SK-N-SH treated with all-trans-retinoic acid at 6 μM for 48 hours (cell line): ENCODE data around the gene GPHA2.

Experiments
- ARNTL ChIP-seq: fragments of 450-650 bp; formaldehyde crosslinking; IDR thresholded peaks from 2 replicates; pipeline ENCODE4 v1.5.0; 2020; ENCODE audit warnings: low read depth, mild to moderate bottlenecking, moderate library complexity, borderline replicate concordance
- CREB5 ChIP-seq: fragments of 250-450 bp; sonication (Bioruptor Pico); IDR thresholded peaks from 2 replicates; pipeline ENCODE4 v1.5.1; 2020; ENCODE audit warnings: low read depth, mild to moderate bottlenecking, moderate library complexity
- ISL1 ChIP-seq: fragments of 250-450 bp; sonication (Bioruptor Pico); IDR thresholded peaks from 2 replicates; pipeline ENCODE4 v2.1.2; 2022; ENCODE audit warnings: mild to moderate bottlenecking, moderate library complexity
- RARB ChIP-seq: fragments of 250-450 bp; sonication (Bioruptor Pico); IDR thresholded peaks from 2 replicates; pipeline ENCODE4 v1.8.0; 2021; ENCODE audit warnings: mild to moderate bottlenecking, moderate library complexity
- SNAI2 ChIP-seq: fragments of 250-450 bp; sonication (Bioruptor Pico); IDR thresholded peaks from 2 replicates; pipeline ENCODE4 v1.5.0; 2020; ENCODE audit warnings: mild to moderate bottlenecking, moderate library complexity
- TCF4 ChIP-seq: fragments of 250-450 bp; sonication (Bioruptor Pico); IDR thresholded peaks from 2 replicates; pipeline ENCODE4 v1.8.0; 2021; ENCODE audit warnings: mild to moderate bottlenecking, moderate library complexity, borderline replicate concordance
- ZC3H10 ChIP-seq: fragments of 250-450 bp; sonication (Bioruptor Pico); IDR thresholded peaks from 2 replicates; pipeline ENCODE4 v1.5.1; 2021; ENCODE audit warnings: mild to moderate bottlenecking, moderate library complexity
- ZFP3 ChIP-seq: fragments of 250-450 bp; sonication (Bioruptor Pico); IDR thresholded peaks from 2 replicates; pipeline ENCODE4 v1.5.0; 2020; ENCODE audit warnings: mild to moderate bottlenecking, moderate library complexity
- ZFP30 ChIP-seq: fragments of 450-650 bp; formaldehyde crosslinking; IDR thresholded peaks from 2 replicates; pipeline ENCODE4 v1.5.0; 2022; ENCODE audit warnings: mild to moderate bottlenecking, moderate library complexity
- ZNF8 ChIP-seq: fragments of 450-650 bp; formaldehyde crosslinking; IDR thresholded peaks from 2 replicates; pipeline ENCODE4 v1.5.0; 2020; ENCODE audit warnings: mild to moderate bottlenecking, moderate library complexity
- TF ChIP-seq, protein P1 (sequence below): fragments of 250-450 bp; sonication (Bioruptor Pico); IDR thresholded peaks from 2 replicates; pipeline ENCODE4 v1.8.0; 2020; ENCODE audit warnings: mild to moderate bottlenecking, moderate library complexity, borderline replicate concordance
- TF ChIP-seq, protein P2 (sequence below): fragments of 250-450 bp; sonication (Bioruptor Pico); IDR thresholded peaks from 2 replicates; pipeline ENCODE4 v1.8.0; 2021; ENCODE audit warnings: low read depth, mild to moderate bottlenecking, moderate library complexity, borderline replicate concordance
- TF ChIP-seq, protein P3 (sequence below): fragments of 250-450 bp; sonication (Bioruptor Pico); IDR thresholded peaks from 2 replicates; pipeline ENCODE4 v1.5.1; 2021; ENCODE audit warnings: mild to moderate bottlenecking, moderate library complexity

DNA sequence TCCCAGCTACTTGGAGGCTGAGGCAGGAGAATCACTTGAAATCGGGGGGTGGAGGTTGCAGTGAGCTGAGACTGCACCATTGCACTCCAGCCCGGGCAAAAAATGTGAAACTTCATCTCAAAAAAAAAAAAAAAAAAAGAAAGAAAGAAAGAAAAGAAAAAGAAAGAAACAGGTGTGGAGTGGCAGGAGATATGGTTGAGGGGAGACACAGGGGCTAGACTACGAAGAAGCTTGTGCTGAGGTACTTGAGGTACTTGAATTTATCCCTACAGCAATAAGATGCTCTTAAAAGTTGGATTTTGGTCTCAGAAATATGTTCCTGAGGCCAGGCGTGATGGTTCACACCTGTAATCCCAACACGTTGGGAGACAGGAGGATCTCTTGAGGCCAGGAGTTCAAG lies 38.4 kb upstream of the GPHA2 start:
- TF ChIP-seq ARNTL (CRISPR knock-in tag) (no peak), ISL1 (CRISPR knock-in tag) (no peak), RARB (CRISPR knock-in tag) (no peak), SNAI2 (CRISPR knock-in tag) (no peak), ZFP3 (CRISPR knock-in tag) (no peak), TCF4 (no peak), ZC3H10 (no peak), ZNF8 (CRISPR knock-in tag) (no peak), CREB5 (CRISPR knock-in tag) (no peak), ZFP30 (CRISPR knock-in tag) (no peak)
- TF ChIP-seq, protein P1, sequence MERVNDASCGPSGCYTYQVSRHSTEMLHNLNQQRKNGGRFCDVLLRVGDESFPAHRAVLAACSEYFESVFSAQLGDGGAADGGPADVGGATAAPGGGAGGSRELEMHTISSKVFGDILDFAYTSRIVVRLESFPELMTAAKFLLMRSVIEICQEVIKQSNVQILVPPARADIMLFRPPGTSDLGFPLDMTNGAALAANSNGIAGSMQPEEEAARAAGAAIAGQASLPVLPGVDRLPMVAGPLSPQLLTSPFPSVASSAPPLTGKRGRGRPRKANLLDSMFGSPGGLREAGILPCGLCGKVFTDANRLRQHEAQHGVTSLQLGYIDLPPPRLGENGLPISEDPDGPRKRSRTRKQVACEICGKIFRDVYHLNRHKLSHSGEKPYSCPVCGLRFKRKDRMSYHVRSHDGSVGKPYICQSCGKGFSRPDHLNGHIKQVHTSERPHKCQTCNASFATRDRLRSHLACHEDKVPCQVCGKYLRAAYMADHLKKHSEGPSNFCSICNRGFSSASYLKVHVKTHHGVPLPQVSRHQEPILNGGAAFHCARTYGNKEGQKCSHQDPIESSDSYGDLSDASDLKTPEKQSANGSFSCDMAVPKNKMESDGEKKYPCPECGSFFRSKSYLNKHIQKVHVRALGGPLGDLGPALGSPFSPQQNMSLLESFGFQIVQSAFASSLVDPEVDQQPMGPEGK = no peak
- TF ChIP-seq, protein P2, sequence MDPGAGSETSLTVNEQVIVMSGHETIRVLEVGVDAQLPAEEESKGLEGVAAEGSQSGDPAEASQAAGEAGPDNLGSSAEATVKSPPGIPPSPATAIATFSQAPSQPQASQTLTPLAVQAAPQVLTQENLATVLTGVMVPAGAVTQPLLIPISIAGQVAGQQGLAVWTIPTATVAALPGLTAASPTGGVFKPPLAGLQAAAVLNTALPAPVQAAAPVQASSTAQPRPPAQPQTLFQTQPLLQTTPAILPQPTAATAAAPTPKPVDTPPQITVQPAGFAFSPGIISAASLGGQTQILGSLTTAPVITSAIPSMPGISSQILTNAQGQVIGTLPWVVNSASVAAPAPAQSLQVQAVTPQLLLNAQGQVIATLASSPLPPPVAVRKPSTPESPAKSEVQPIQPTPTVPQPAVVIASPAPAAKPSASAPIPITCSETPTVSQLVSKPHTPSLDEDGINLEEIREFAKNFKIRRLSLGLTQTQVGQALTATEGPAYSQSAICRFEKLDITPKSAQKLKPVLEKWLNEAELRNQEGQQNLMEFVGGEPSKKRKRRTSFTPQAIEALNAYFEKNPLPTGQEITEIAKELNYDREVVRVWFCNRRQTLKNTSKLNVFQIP (CRISPR knock-in tag) = no peak
- TF ChIP-seq, protein P3, sequence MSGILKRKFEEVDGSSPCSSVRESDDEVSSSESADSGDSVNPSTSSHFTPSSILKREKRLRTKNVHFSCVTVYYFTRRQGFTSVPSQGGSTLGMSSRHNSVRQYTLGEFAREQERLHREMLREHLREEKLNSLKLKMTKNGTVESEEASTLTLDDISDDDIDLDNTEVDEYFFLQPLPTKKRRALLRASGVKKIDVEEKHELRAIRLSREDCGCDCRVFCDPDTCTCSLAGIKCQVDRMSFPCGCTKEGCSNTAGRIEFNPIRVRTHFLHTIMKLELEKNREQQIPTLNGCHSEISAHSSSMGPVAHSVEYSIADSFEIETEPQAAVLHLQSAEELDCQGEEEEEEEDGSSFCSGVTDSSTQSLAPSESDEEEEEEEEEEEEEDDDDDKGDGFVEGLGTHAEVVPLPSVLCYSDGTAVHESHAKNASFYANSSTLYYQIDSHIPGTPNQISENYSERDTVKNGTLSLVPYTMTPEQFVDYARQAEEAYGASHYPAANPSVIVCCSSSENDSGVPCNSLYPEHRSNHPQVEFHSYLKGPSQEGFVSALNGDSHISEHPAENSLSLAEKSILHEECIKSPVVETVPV (CRISPR knock-in tag) = no peak
